Glomerular endothelial cell (primary cell): ENCODE data around the gene TADA2B. TPM values are rescaled to one million over a fixed set of nuclear protein-coding genes. Genes with fewer than 3 reads are reported as not detected.

Source experiments
- DNase-seq: peaks from one replicate; pipeline ENCODE4 v3.0.0-alpha.2; 2011; ENCODE audit warnings: low read depth, low spot score; ENCODE audit errors: extremely low read depth
- total RNA-seq: library from RNA; depleted of rRNA; stranded (reverse); fragments of >200 nt; gene quantifications from 2 replicates; pipeline ENCODE4 v1.2.3, GENCODE V29; 2015

TADA2B gene
- total RNA-seq, 1 donor from 2014 or later: 15.9 TPM

DNA sequence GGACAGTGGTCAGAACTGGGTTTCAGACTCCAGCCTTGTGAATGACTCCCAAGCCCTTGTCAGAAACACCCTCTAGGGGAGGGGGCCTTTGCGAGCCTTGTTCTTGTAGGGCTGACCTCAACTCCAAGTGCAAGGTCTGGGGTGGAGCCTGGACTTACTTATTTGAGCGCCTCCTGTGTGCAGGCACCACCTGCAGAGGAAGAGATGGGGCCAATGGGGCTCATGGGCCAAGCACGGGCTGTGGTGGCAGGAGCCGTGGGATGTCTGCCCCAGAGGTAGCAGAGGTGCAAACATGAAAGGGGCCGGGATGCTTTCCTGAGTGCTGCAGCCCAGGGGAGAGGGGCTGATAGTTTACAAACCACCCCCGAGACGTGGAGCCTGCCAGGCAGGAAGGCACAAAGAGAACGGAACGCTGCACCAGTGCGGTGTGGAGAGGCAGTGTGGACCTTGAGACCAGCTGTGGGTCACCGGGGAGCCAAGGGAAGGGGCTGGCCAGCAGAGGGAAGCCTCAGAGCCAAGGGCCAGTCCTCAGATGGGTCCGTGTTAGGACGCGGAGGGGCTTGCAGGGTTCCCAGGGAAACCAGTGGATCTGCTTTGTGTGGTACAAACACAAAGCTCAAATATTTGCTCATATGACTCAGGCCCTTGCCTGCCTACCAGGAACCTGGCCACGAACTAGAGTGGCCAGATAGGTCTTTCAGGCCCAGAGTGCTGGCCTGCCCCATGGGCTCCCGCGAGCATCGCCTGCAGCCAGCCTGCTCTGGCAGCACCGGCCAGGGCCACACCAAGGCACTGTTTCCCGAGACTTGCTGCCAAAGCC, 8.7 kb upstream of the TADA2B start:
- no peak for DNase-seq

DNA sequence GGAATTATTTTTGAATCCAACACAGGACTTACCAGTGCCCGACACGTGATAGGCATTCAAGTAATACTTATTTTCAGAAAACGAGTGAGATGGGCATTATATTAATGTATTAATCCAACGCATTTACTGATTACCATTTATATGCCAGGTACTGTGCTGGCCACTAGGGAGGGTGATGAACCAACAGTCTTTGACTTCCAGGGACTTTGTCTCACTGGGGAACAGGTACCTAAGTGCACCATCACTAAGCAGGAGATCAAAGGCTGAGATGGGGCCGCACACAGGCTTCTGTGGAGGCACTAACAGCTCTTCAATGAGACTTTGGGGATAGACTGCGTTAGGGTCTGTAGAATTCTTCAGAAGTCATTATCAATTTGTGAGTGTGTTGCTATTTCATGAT, 5.7 kb upstream of the TADA2B start:
- DNase-seq: no peak

DNA sequence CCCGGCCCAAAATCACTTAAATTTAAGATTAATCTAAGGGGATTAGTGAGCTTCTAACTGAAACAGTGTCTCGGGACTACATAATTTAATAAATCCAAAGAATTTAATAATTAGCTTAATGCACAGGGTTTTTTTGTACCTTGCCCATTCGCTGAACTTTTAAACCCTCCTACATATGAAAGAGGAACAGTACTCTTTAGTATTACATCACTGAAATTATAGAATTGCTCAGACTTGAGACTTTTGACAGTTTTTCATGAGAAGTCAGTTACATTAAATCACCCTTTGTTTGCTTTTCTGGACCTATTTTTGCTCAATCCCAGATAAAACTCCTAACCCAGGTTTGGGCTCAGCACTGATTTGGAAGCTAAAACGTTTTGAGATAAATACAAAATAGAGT, 2.4 kb upstream of the TADA2B start:
- no peak for DNase-seq

DNA sequence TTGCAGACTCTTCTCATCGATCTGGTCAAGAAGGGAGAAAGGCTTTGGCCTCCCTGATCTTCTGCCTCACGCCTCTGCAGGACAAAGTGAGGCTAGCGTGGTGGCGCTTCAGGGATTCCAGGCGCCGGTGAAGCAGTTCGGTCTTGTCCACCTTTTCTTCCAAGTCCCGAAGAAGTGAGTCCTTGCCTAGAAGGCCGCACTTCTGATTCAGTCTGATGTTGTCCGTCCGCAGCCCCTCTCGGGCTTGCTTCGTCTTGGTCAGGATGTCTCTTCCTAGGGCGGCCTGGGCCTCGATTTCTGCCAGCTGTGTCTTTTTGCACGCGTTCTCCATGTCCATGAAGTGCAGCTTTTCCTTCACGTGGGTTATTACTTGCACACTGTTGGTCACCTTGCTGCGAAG, 1.9 kb upstream of the TADA2B start:
- DNase-seq: no peak

DNA sequence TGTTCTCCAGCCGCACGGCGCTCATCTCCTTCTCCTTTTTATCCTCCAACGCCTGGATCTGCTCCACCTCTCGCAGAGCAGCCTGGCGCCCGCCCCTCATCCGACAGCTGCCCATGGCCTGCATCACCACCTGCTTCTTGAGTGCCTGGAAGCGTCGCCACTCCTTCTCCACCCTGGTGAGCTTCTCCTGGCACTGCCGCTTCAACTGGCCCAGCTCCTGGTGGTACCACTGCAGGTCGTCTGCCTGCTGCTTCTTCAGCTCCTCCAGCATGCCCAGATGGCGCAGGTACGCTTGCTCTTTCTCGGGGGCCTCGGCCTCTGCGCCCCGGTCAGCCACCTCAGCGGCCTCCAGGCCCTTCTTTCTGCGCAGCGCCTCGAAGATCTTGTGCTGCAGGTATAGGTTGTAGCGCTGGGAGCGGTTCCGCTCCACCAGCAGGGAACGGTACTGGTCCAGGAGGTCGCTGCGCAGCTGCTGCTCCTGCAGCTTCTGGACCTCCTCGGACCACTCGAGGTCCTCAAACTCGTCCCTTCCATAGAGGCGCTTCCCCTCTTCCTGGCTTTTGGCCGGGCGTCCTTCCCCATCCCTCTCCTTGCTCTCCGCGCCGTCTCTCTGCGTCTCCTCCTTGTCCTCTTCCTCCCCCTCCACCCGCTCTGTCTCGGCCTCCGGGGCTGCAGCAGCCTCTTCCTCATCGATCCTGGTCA, 1.2 kb upstream of the TADA2B start:
- no peak for DNase-seq

DNA sequence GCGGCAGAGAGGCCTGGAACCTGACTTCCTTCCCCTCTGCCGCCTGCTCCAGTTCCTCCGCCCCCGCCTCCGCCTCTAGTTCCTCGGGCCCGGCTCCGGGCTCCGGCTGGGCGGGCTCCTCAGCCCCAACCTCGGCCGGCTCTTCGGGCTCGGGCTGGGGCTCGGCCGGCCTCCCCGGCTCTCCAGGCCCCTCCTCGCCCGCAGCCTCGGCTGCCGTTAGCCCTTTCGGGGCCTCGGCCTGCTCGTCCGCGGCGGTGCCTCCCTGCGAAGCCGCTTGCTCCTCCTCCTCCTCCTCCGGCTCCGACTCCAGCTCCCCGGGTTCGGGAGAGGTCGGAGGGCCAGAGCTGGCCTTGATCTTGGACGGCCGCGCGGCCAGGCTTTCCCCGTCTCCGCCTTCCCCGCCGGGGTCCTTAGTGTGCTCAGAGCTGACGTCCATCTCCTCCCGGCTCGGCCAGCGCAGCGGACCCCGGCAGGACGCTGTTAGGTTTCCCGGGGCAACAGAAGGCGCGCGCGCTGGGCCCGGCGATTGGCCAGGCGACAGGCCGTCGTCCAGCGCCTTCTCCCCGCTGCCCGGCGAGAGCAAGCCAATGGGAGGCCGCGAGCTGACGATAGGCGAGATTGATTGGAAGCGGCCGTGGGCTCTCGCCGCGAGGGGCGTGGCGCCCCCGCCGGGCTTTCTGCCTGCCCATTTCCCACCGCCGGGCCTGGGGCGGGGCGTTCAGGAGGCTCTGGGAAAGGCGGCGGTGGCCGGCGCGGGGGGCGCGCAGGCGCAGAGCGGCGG, 479 bp upstream of the TADA2B start:
- DNase-seq: peak; percentile 61

DNA sequence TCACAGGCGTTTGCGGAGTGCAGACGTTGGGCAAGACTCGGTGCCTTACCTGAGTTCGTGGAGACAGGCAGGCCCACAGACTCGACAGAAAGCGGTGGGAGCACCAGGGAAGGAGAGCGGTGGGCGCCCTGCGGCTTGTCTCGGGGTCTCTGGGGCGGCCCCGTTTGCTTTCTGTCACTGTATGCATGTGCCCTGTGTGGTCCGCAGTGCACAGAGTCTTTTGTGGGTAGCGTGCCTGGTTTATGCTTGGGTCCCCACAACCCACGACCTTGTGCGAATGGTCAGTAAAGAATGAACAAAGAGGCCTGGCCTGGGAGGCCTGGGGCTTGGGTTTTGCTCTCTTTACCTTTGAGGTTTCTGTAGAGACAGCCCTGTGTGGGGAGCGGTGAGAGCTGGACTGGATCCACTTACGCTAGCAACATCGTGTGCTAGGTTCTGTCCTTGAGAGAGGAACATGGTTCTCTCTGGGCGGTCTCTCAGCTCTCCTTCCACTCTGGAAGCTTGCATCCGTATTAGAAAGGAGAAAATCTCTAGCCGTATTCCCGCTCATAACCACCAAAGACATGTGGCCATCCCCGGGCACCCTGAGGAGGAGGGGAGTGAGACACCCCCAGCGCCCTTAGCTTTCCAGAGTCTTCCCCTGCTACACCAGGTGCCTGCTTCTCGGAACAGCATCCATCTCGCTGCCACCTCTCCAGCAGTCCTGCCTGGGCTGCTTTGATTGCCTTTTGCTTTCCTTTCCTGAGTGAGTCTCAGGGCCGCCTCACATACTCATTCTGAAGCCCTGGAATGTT, 1.2 kb downstream of the TADA2B start:
- no peak for DNase-seq

DNA sequence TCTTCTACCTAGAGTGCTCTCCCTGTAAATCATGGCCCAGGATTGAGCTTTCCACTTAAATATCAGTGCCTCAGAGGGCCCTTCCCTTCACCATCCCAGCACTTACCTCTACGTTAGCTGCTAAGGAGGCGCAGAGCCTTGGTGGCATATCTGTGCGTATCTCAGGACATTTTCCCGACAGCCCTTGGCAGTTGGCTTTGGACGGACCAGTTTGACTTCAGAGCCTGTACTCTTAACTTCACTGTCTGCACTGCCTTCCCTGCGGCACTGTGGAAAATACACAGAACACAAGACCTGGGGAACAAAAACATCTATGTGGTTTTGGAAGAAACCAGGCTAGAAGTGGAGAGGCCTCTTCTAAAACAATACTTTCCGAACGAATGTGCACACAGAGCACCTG, 2.4 kb downstream of the TADA2B start:
- no peak for DNase-seq

DNA sequence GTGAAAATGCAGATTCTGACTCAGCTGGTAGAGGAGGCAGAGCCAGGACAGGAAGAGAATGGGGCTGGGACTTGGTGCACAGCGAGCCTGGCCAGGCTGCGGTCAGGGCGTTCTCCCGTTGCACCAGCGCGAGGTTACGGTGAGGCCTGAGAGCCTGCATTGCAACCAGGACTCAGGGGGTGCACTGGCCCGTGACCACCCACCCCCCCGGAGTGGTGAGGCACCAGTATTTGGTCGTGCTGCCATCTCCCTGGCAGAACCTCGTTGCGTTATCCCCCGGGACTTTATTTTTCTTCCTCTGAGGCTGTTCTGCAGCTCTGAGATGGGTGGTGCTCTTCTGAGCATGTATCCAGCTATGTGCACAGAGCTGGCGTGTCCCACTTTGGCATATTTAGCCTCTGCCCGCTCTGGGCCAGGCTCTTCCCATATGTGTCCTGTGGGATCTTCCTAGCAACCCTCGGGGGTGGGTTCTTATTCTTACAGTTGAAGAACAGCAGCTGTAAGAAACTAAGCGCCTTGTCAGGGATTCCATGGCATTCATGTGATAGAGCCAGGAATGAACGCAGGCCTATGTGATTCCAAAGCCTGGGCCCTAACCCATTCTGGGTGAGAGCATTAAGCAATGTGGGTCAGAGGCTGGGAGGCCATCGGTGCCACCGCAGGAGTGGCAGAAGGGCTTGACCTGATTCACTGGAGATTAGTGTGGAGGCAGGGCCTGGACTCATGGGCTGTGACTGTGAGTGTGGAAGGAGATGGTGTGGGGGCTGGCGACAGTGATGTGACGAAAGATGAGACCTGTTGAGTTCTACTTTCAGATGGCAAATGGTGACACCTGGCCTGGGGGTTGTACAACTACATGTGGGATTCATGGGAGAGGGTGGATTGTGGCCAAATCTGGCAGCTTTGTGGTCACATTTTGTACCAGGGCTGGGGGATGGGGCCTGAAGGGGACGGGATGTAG, 3.1 kb downstream of the TADA2B start:
- DNase-seq: no peak

DNA sequence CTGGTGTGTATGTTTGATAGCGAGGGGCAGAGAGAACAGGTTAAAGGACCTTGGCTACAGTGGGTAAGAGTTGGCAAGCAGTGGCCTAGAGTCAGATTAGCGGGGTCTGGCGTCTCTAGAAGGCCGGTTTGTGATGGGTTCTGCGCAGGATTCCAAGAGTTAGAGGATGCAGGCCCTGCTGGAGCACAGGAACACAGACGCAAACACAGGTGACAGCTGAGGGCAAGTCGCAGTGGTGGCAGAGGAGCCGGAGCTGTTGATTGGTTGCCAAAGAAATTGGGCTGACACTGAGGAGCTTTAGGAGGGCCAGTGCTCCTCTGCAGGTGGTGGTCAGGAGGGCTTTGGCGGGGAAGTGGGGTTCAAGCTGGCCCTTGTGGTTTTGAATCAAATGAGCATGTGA, 3.8 kb downstream of the TADA2B start:
- no peak for DNase-seq

DNA sequence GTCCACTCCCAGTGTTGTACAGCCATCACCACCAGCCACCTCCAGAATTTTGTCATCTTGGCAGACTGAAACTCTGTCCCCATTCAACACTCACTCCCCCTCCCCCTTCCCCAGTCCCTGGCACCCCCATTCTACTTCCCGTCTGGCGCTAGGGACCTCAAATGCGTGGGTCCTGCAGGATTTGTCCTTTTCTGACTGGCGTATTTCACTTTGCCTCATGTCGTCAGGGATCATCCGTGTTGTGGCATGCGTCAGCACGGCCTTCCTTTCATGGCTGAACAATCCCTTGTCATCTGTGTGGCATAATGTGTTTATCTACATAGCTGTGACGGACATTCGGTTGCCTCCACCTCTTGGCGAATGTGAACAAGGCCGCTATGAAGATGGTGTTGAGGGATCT, 5.5 kb downstream of the TADA2B start:
- no peak for DNase-seq

DNA sequence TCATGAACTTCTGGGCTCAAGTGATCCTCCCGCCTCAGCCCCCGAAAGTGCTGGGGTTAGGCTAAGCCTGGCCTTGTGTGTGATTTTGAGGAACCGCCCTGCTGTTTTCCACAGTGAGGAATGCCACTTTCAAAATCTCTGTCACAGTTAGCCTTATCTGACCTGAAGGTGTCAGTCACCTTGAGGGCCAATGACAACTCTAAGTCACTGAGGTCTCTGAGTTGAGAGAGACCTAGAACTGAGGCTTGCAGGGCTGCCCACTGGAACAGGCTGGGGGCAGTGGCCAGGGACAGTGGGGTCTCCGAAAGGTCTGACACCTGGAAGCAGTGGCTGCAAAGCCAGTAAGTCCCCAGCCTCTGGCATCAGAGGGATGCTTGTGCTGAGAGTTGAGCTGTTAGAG, 6.1 kb downstream of the TADA2B start:
- no peak for DNase-seq

DNA sequence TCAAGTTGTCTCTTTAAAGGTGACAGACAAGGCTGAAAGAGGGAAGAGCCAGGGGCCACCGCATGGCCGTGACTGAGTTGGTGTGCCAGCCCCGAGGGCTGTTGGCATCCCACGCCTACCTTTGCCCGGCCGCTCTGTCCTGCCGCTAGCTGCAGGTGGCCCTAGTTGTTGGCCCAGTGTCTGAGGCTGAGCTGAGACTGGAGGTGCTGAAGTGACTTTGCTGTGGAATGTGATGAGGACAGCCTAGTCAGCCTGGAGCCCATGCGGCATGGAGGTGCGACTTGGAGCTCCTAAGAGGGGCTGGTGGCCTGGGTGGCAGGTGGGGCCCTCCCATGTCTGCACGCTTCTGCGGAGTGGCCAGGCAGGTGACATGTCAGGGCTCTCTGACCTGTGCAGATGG, 6.6 kb downstream of the TADA2B start:
- DNase-seq: no peak

DNA sequence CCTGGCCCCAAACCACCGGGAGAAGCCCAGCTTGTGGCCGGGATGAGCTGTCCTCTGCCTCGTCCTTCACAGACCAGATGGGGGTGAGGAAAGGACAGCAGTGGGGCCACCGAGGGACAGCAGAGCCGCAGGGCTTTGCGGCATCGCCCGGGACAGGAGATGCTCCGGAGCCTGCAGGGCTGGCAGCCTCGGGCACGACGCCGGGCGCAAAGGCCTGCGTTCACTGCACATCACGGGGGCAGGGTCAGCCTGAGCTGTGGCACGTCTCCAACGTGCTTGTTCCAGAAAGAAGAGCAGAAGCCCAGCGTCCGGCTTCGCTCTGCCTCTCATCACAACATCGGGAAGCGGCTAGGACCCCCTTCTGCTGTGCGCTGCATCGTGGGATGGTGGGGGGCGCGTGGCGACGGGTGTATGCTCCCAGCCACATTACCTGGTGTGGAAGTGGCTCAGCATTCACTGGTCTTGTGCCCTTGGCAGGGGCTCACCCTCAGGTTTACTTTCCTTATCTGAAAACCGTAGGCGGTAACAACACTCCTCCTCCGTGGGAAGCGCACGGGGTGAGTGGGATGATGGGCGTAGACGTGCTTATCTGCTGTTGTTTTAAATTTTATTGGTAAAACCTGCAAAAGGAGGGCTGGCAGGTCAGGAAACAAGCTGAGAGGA, 7.4 kb downstream of the TADA2B start:
- no peak for DNase-seq

DNA sequence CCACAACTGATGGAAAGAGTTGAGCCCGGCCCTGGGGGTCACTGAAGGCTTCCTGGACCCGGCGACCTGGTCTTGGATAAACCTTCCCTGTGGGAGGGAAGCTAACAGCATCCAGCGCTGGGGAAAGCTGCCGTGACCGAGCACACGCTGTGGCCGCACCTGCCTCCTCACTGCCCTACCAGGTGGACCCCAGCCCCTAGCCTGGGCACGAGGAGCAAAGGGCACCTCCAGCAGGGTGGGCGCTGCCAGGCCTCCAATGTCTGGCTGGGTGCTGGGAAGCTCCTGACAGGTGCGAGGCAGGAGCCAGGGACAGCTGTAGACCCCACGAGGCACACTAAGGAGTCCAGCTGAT, 7.9 kb downstream of the TADA2B start:
- DNase-seq: no peak

DNA sequence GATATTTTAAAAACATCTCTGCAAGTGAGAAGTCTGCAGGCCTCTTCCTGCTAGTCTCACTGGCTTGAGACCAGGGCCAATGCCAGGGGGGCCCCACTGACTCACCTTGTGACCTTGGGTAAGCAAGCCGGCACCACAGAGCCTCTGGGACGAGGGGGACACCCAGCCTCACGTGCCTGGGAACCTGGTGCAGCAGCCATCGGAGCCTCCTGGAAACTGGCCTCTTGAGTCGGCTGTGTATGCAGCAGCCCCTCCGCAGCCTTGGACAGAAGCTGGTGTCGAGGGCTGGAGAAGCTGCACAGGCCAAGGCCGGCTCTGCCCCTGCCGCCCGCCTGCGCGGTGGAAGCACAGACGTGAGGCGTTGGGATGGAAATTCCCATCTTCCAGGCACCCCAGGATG, 8.7 kb downstream of the TADA2B start:
- DNase-seq: no peak

DNA sequence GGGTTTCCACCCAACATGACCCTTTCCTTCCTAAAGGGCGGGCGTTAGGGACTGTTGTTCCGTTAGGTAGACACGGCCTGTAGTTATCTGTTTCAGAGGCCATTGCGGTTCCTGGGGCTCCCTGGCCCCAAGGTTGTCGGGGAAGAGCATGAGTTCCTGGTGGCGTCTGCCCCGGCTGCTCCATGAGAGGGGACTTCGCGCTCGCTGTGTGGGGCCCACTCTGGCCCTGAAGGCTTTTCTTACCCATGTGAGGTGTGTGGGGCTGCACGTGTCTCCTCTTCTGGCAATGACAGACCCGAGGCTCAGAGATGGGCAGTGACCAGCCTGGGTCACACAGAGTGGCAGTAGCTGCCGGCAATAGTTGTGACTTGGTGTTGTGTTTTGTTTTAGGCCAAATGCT, 9.1 kb downstream of the TADA2B start:
- no peak for DNase-seq

DNA sequence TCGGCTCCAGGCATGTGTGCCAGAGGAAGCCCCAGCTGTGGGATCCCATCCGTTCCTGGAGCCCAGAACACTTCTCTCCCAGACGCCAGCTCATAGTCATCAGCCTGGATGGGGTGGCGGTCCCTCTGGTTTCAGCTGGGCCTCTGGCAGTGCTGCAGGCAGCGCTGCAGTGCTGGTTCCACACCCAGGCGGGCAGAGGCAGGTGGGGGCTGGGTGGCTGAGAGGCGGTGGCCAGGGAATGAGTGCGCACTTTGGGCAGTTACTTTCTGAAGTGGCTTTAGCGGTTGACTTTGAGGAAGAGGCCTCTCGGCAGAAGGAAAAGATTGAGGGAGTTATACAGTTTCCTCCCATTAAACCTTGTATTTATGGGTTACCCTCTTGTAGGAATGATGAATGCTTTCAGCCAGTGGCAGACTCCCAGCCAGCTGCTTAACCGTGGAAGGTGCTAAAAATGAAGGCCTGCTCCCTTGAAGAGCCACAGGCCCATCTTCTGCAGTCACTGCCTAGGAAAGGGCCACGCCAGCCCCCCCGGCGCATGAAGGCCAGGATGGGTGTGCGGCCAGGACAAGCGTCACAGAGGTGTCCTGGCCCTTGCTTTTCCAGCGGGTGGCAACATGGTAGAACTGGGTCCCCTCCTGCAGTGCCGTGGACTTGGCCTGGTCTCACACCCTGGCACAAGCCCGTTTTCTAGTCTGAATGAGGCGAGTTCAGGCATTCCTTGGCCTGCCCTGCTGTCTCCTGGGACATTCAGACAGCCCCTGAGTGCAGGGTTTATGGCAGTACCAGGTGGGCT, 9.9 kb downstream of the TADA2B start:
- DNase-seq: no peak
